K562 (cell line): ENCODE measurements around the gene PPP3CB. TPM values are rescaled to one million over a fixed set of nuclear protein-coding genes. Genes with fewer than 3 reads are reported as not detected.

Experiments used
- C11orf30 ChIP-seq: fragments of 450-650 bp; IDR thresholded peaks from 2 replicates; pipeline ENCODE4 v1.6.1; 2016; ENCODE audit warnings: low read depth, mild to moderate bottlenecking
- CHD4 ChIP-seq: fragments of 200-600 bp; sonication (generic); IDR thresholded peaks from 3 replicates; pipeline ENCODE4 v1.6.1; 2012; ENCODE audit warnings: low read depth, mild to moderate bottlenecking, mixed read lengths, low read length, inconsistent platforms; ENCODE audit not compliant: insufficient read depth, insufficient replicate concordance, poor library complexity, severe bottlenecking
- CREBBP ChIP-seq: IDR thresholded peaks from one replicate; pipeline ENCODE4 v1.6.1; 2012; ENCODE audit warnings: low read depth, mild to moderate bottlenecking, control low read depth, inconsistent platforms, low read length
- CXXC5 ChIP-seq: fragments of 250-450 bp; sonication (Bioruptor Pico); IDR thresholded peaks from 2 replicates; pipeline ENCODE4 v1.8.0; 2022; ENCODE audit warnings: inconsistent platforms, mild to moderate bottlenecking, moderate library complexity
- GABPB1 ChIP-seq: sonication (generic); formaldehyde crosslinking; IDR thresholded peaks from 2 replicates; pipeline ENCODE4 v1.8.0; 2022; ENCODE audit warnings: mild to moderate bottlenecking, missing genetic modification reagents
- HNRNPH1 ChIP-seq: fragments of 200-400 bp; formaldehyde crosslinking; optimal IDR thresholded peaks from 2 replicates; pipeline ENCODE3; 2017; ENCODE audit warnings: low read depth, mild to moderate bottlenecking, low read length, moderate library complexity
- HNRNPUL1 ChIP-seq: fragments of 200-400 bp; formaldehyde crosslinking; IDR thresholded peaks from 2 replicates; pipeline ENCODE4 v1.6.1; 2017; ENCODE audit warnings: low read length
- MCM2 ChIP-seq: fragments of 450-650 bp; IDR thresholded peaks from 2 replicates; pipeline ENCODE4 v1.6.1; 2017; ENCODE audit warnings: low read depth, mild to moderate bottlenecking
- NELFE ChIP-seq: IDR thresholded peaks from 2 replicates; pipeline ENCODE4 v1.6.1; 2011; ENCODE audit warnings: mild to moderate bottlenecking; ENCODE audit not compliant: insufficient read depth, insufficient read length
- PURB ChIP-seq: sonication (generic); formaldehyde crosslinking; IDR thresholded peaks from 2 replicates; pipeline ENCODE4 v1.9.0; 2021; ENCODE audit warnings: low read depth, mild to moderate bottlenecking, missing genetic modification reagents
- SREBF1 ChIP-seq: fragments of 150-350 bp; IDR thresholded peaks from 2 replicates; pipeline ENCODE4 v1.6.1; 2014; ENCODE audit warnings: antibody characterized with exemption, low read depth, low read length, borderline replicate concordance
- WHSC1 ChIP-seq: IDR thresholded peaks from one replicate; pipeline ENCODE4 v1.6.1; 2012; ENCODE audit warnings: low read length, control low read depth, inconsistent platforms
- ZC3H11A ChIP-seq: IDR thresholded peaks from 2 replicates; pipeline ENCODE4 v1.6.1; 2012; ENCODE audit warnings: low read depth, low read length, improper control_type of control experiment
- ZKSCAN3 ChIP-seq: fragments of 250-450 bp; sonication (Bioruptor Pico); IDR thresholded peaks from 2 replicates; pipeline ENCODE4 v1.4.0; 2020
- polyA plus RNA-seq, 8 experiments: library from polyadenylated mRNA; depleted of rRNA in 4 of 8; stranded (reverse) in 5 of 8; unstranded in 3 of 8; fragments of >200 nt; fragmentation: Nextera tagmentation in 2 of 8; fragmentation: Illumina TruSeq in 1 of 8; extraction: Ambion mirVana in 2 of 8; extraction: Trizol in 1 of 8; gene quantifications; 2 replicates each; pipeline versions ENCODE4 v1.2.1 to v1.2.3, GENCODE V29; 2011 to 2014; ENCODE audit warnings: inconsistent platforms in 1 of 8, missing spikeins in 1 of 8
- total RNA-seq, 7 experiments: library from RNA; depleted of rRNA in 6 of 7; stranded (reverse); fragments of >200 nt in 6 of 7; fragmentation: Illumina TruSeq in 2 of 7; extraction: Trizol in 2 of 7; gene quantifications; 2 replicates each; pipeline versions ENCODE4 v1.2.1 to v1.2.3, GENCODE V29; 2011 to 2021; ENCODE audit warnings: low replicate concordance in 1 of 7
- TF ChIP-seq, protein P1 (sequence below): IDR thresholded peaks from 3 replicates; pipeline ENCODE4 v1.6.1; 2011; ENCODE audit warnings: borderline replicate concordance, mild to moderate bottlenecking, moderate library complexity; ENCODE audit not compliant: insufficient read length; ENCODE audit errors: extremely low read depth
- TF ChIP-seq, protein P2 (sequence below): fragments of 450-650 bp; IDR thresholded peaks from 2 replicates; pipeline ENCODE4 v1.7.0; 2016; ENCODE audit warnings: borderline replicate concordance
- TF ChIP-seq, protein P3 (sequence below): fragments of 450-650 bp; conservative IDR thresholded peaks from 2 replicates; pipeline ENCODE4 v1.6.1; 2016; ENCODE audit warnings: missing genetic modification characterization, low read depth, mild to moderate bottlenecking, missing compliant biosample characterization, moderate library complexity
- TF ChIP-seq, protein P4 (sequence below): fragments of 250-450 bp; sonication (Bioruptor Pico); IDR thresholded peaks from 2 replicates; pipeline ENCODE4 v1.5.0; 2021
- TF ChIP-seq, protein P5 (sequence below): sonication (generic); formaldehyde crosslinking; IDR thresholded peaks from 2 replicates; pipeline ENCODE4 v1.8.0; 2022; ENCODE audit warnings: mild to moderate bottlenecking, missing genetic modification reagents, borderline replicate concordance

The PPP3CB gene
- total and polyA plus RNA-seq, 9 of the 15 experiments (the other 6 are each of a cell fraction or from before 2014, with no cell fraction given), result 9.6 to 27.6 (median 17.8) TPM

DNA sequence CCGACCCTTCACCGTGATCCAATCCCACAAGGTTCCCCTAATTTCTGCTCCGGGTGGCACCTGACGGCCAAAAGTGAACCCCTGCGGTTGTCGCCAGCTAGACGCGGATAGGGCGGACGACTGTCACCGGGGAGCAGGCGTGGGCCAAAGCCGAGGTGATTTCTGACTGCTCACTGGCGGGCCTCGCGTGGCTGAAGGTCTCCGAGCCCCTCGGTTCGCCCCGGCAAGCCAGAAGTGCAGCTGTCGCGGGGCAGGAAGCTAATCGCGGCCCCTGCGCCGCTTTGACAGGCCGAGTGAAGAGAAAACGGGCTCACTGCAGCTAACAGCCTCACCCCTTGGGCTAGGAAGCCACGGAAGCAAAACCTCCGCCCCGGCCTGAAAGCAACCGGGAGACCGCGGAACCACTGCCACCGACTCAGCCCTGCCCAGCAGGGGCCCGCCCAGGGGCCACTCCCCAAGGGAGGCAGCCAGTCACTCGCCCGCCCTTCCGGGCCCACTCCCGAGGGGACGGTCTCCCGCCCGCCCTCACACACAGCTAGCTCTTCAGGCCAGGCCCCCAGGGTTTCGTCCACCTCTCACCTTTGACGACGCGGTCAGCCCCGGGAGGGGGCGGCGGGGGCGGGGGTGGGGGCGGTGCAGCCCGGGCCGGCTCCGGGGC, 469 bp downstream of the PPP3CB start (continued):
- TF ChIP-seq ZKSCAN3, result no peak
- peak; percentile 65 for TF ChIP-seq CXXC5 (CRISPR knock-in tag)
- no peak for TF ChIP-seq ZC3H11A
- no peak for TF ChIP-seq SREBF1
- peak; percentile 78 for TF ChIP-seq GABPB1
- no peak for TF ChIP-seq C11orf30
- TF ChIP-seq CREBBP, result no peak
- TF ChIP-seq CHD4, result no peak
- TF ChIP-seq, protein P1, sequence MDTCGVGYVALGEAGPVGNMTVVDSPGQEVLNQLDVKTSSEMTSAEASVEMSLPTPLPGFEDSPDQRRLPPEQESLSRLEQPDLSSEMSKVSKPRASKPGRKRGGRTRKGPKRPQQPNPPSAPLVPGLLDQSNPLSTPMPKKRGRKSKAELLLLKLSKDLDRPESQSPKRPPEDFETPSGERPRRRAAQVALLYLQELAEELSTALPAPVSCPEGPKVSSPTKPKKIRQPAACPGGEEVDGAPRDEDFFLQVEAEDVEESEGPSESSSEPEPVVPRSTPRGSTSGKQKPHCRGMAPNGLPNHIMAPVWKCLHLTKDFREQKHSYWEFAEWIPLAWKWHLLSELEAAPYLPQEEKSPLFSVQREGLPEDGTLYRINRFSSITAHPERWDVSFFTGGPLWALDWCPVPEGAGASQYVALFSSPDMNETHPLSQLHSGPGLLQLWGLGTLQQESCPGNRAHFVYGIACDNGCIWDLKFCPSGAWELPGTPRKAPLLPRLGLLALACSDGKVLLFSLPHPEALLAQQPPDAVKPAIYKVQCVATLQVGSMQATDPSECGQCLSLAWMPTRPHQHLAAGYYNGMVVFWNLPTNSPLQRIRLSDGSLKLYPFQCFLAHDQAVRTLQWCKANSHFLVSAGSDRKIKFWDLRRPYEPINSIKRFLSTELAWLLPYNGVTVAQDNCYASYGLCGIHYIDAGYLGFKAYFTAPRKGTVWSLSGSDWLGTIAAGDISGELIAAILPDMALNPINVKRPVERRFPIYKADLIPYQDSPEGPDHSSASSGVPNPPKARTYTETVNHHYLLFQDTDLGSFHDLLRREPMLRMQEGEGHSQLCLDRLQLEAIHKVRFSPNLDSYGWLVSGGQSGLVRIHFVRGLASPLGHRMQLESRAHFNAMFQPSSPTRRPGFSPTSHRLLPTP, result no peak
- TF ChIP-seq, protein P2, sequence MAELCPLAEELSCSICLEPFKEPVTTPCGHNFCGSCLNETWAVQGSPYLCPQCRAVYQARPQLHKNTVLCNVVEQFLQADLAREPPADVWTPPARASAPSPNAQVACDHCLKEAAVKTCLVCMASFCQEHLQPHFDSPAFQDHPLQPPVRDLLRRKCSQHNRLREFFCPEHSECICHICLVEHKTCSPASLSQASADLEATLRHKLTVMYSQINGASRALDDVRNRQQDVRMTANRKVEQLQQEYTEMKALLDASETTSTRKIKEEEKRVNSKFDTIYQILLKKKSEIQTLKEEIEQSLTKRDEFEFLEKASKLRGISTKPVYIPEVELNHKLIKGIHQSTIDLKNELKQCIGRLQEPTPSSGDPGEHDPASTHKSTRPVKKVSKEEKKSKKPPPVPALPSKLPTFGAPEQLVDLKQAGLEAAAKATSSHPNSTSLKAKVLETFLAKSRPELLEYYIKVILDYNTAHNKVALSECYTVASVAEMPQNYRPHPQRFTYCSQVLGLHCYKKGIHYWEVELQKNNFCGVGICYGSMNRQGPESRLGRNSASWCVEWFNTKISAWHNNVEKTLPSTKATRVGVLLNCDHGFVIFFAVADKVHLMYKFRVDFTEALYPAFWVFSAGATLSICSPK, result no peak
- no peak for TF ChIP-seq MCM2
- TF ChIP-seq, protein P3, sequence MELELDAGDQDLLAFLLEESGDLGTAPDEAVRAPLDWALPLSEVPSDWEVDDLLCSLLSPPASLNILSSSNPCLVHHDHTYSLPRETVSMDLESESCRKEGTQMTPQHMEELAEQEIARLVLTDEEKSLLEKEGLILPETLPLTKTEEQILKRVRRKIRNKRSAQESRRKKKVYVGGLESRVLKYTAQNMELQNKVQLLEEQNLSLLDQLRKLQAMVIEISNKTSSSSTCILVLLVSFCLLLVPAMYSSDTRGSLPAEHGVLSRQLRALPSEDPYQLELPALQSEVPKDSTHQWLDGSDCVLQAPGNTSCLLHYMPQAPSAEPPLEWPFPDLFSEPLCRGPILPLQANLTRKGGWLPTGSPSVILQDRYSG (tag), result no peak
- TF ChIP-seq PURB (CRISPR knock-in tag), result no peak
- no peak for TF ChIP-seq WHSC1
- TF ChIP-seq HNRNPUL1, result no peak
- TF ChIP-seq, protein P4, sequence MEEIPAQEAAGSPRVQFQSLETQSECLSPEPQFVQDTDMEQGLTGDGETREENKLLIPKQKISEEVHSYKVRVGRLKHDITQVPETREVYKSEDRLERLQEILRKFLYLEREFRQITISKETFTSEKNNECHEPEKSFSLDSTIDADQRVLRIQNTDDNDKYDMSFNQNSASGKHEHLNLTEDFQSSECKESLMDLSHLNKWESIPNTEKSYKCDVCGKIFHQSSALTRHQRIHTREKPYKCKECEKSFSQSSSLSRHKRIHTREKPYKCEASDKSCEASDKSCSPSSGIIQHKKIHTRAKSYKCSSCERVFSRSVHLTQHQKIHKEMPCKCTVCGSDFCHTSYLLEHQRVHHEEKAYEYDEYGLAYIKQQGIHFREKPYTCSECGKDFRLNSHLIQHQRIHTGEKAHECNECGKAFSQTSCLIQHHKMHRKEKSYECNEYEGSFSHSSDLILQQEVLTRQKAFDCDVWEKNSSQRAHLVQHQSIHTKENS (CRISPR knock-in tag), result no peak
- TF ChIP-seq NELFE, result no peak
- no peak for TF ChIP-seq HNRNPH1
- TF ChIP-seq, protein P5, sequence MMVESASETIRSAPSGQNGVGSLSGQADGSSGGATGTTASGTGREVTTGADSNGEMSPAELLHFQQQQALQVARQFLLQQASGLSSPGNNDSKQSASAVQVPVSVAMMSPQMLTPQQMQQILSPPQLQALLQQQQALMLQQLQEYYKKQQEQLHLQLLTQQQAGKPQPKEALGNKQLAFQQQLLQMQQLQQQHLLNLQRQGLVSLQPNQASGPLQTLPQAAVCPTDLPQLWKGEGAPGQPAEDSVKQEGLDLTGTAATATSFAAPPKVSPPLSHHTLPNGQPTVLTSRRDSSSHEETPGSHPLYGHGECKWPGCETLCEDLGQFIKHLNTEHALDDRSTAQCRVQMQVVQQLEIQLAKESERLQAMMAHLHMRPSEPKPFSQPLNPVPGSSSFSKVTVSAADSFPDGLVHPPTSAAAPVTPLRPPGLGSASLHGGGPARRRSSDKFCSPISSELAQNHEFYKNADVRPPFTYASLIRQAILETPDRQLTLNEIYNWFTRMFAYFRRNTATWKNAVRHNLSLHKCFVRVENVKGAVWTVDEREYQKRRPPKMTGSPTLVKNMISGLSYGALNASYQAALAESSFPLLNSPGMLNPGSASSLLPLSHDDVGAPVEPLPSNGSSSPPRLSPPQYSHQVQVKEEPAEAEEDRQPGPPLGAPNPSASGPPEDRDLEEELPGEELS, result peak; percentile 94
